ENCODE measurements around the gene PKN2.
"Not testable (repeated sequence)": the region's sequence is repeated elsewhere in the genome, so short reads cannot be mapped to it uniquely, and the experiment has no call there.

PKN2 gene

GRCh38 chr1:88698140-88698539, 14.1 kb downstream of the PKN2 start:
- no peak for TF ChIP-seq ZNF274 (IDR thresholded peaks at IDR 0.05; ENCODE audit: low read depth, low read length)
- H3K4me3 ChIP-seq (ENCODE audit: low read length): no peak overlapping the region

GRCh38 chr1:88698764-88699163, 14.7 kb downstream of the PKN2 start:
- TF ChIP-seq ZNF274 (IDR thresholded peaks at IDR 0.05; ENCODE audit: low read depth, low read length): no peak
- H3K4me3 ChIP-seq (ENCODE audit: low read length): no peak overlapping the region

- H3K4me3 ChIP-seq (ENCODE audit: low read length): no peak overlapping the region
- TF ChIP-seq ZNF274 (IDR thresholded peaks at IDR 0.05; ENCODE audit: low read depth, low read length): no peak
Observed at GRCh38 chr1:88700425-88701013, 16.4 kb downstream of the PKN2 start.

GRCh38 chr1:88701275-88701674, 17.2 kb downstream of the PKN2 start:
- peak overlapping the region; percentile 34; the same call in 1 of the 2 replicates for H3K4me3 ChIP-seq (ENCODE audit: low read length)
- no peak for TF ChIP-seq ZNF274 (IDR thresholded peaks at IDR 0.05; ENCODE audit: low read depth, low read length)

- not testable (repeated sequence) for H3K4me3 ChIP-seq (ENCODE audit: low read length)
Observed at GRCh38 chr1:88701793-88702192, 17.7 kb downstream of the PKN2 start.

- no peak overlapping the region for H3K4me3 ChIP-seq (ENCODE audit: low read length)
- TF ChIP-seq ZNF274 (IDR thresholded peaks at IDR 0.05; ENCODE audit: low read depth, low read length): no peak
Observed at GRCh38 chr1:88708011-88708410, 23.9 kb downstream of the PKN2 start.

- H3K4me3 ChIP-seq (ENCODE audit: low read length): not testable (repeated sequence)
Observed at GRCh38 chr1:88712907-88713306, 28.8 kb downstream of the PKN2 start.

GRCh38 chr1:88716571-88716970, 32.5 kb downstream of the PKN2 start:
- not testable (repeated sequence) for H3K4me3 ChIP-seq (ENCODE audit: low read length)

- no peak for TF ChIP-seq ZNF274 (IDR thresholded peaks at IDR 0.05; ENCODE audit: low read depth, low read length)
- no peak overlapping the region for H3K4me3 ChIP-seq (ENCODE audit: low read length)
Observed at GRCh38 chr1:88722492-88722891, 38.4 kb downstream of the PKN2 start.

GRCh38 chr1:88726697-88727096, 42.6 kb downstream of the PKN2 start:
- no peak for TF ChIP-seq ZNF274 (IDR thresholded peaks at IDR 0.05; ENCODE audit: low read depth, low read length)
- no peak overlapping the region for H3K4me3 ChIP-seq (ENCODE audit: low read length)

- no peak for TF ChIP-seq ZNF274 (IDR thresholded peaks at IDR 0.05; ENCODE audit: low read depth, low read length)
Observed at GRCh38 chr1:88727205-88727604, 43.1 kb downstream of the PKN2 start.

GRCh38 chr1:88729297-88729696, 45.2 kb downstream of the PKN2 start:
- no peak for TF ChIP-seq ZNF274 (IDR thresholded peaks at IDR 0.05; ENCODE audit: low read depth, low read length)
- no peak overlapping the region for H3K4me3 ChIP-seq (ENCODE audit: low read length)

More at GRCh38 chr1:88727205-88727604, 43.1 kb downstream of the PKN2 start:
- H3K4me3 ChIP-seq (ENCODE audit: low read length): no peak overlapping the region

GRCh38 chr1:88730132-88730675, 46.1 kb downstream of the PKN2 start:
- H3K4me3 ChIP-seq (ENCODE audit: low read length): no peak overlapping the region
- TF ChIP-seq ZNF274 (IDR thresholded peaks at IDR 0.05; ENCODE audit: low read depth, low read length): no peak

- no peak overlapping the region for H3K4me3 ChIP-seq (ENCODE audit: low read length)
- TF ChIP-seq ZNF274 (IDR thresholded peaks at IDR 0.05; ENCODE audit: low read depth, low read length): no peak
Observed at GRCh38 chr1:88730995-88731394, 46.9 kb downstream of the PKN2 start.

- no peak overlapping the region for H3K4me3 ChIP-seq (ENCODE audit: low read length)
- TF ChIP-seq ZNF274 (IDR thresholded peaks at IDR 0.05; ENCODE audit: low read depth, low read length): no peak
Observed at GRCh38 chr1:88731475-88732269, 47.6 kb downstream of the PKN2 start.

Data from GM08714 (cell line).